Measurements from ENCODE around the gene GPSM3.

The GPSM3 gene

GRCh38 chr6:32168807-32169591 is 23.4 kb downstream of the GPSM3 start:
- H3K4me3 ChIP-seq (ENCODE audit: low read depth, low read length) = no peak overlapping the region
- TF ChIP-seq, protein P1, sequence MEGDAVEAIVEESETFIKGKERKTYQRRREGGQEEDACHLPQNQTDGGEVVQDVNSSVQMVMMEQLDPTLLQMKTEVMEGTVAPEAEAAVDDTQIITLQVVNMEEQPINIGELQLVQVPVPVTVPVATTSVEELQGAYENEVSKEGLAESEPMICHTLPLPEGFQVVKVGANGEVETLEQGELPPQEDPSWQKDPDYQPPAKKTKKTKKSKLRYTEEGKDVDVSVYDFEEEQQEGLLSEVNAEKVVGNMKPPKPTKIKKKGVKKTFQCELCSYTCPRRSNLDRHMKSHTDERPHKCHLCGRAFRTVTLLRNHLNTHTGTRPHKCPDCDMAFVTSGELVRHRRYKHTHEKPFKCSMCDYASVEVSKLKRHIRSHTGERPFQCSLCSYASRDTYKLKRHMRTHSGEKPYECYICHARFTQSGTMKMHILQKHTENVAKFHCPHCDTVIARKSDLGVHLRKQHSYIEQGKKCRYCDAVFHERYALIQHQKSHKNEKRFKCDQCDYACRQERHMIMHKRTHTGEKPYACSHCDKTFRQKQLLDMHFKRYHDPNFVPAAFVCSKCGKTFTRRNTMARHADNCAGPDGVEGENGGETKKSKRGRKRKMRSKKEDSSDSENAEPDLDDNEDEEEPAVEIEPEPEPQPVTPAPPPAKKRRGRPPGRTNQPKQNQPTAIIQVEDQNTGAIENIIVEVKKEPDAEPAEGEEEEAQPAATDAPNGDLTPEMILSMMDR (IDR thresholded peaks at IDR 0.05; ENCODE audit: borderline replicate concordance, insufficient read depth, low read depth, low read length) = no peak

DNA sequence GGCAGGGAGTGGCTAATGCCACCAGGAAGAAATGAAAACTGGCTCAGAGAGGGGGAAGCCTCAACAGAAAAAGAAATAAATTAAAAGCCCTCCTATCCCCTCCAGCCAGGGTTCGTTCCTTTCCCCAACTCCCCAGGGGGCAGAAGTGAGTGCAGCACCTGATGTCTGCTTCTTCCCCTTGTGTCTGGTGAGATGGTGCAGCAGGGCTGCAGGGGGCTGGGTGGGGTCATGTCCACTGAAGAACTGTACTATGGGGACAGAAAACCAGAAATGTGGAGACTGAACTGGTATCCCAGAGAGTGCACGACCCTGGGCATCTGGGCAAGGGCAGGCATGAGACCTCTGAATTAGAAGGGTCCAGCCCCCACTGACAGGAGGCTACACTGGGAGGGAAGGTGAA is 24.1 kb downstream of the GPSM3 start:
- TF ChIP-seq, protein P1 (IDR thresholded peaks at IDR 0.05; ENCODE audit: borderline replicate concordance, insufficient read depth, low read depth, low read length) = no peak

GRCh38 chr6:32167761-32168262 is 24.6 kb downstream of the GPSM3 start:
- TF ChIP-seq, protein P1 (IDR thresholded peaks at IDR 0.05; ENCODE audit: borderline replicate concordance, insufficient read depth, low read depth, low read length) = no peak

More for the DNA sequence above, 24.1 kb downstream of the GPSM3 start:
- no peak overlapping the region for H3K4me3 ChIP-seq (ENCODE audit: low read depth, low read length)

DNA sequence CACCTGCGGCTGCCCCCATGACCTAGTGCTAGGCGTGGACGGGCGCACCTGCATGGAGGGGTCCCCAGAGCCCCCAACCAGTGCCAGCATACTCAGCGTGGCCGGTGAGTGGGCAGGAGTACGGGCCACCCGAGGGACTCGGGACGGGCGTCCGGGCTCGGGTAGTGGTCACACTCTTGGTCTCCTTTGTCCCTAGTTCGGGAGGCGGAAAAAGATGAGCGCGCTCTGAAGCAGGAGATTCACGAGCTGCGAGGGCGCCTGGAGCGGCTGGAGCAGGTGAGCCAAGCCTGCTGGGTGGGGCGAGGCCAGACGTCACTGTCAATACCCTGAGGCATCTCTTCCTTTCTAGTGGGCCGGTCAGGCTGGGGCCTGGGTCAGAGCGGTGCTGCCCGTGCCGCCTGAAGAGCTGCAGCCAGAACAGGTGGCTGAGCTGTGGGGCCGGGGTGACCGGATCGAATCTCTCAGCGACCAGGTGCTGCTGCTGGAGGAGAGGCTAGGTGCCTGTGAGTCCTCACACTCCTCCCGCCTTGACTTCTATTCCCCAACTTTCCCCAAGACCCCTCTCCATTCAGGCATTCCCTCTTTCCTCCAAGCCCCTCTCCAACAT is 25.2 kb downstream of the GPSM3 start:
- H3K4me3 ChIP-seq (ENCODE audit: low read depth, low read length) = no peak overlapping the region
- TF ChIP-seq, protein P1 (IDR thresholded peaks at IDR 0.05; ENCODE audit: borderline replicate concordance, insufficient read depth, low read depth, low read length) = no peak

More at GRCh38 chr6:32167761-32168262, 24.6 kb downstream of the GPSM3 start:
- no peak overlapping the region for H3K4me3 ChIP-seq (ENCODE audit: low read depth, low read length)

DNA sequence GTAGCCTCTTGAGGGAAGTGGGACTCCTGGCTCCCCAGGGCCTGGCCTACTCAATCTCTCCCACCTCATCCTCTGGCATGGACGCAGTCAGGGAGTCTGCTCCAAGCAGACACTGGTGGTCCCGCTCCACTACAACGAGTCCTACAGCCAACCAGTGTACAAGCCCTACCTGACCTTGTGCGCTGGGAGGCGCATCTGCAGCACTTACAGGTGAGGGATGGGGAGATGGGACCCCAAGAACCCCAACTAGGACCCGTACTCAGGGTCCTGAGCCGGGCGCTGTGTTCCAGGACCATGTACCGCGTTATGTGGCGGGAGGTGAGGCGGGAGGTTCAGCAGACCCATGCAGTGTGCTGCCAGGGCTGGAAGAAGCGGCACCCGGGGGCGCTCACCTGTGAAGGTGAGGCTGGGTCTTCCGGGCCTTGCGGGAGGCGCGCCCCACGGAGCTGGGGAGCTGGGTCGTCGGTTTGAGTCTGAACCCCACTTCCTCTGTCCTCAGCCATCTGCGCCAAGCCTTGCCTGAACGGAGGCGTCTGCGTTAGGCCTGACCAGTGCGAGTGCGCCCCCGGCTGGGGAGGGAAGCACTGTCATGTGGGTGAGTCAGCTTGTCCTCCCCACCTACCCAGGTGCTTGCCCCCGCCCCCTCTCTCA is 25.9 kb downstream of the GPSM3 start:
- TF ChIP-seq, protein P1 (IDR thresholded peaks at IDR 0.05; ENCODE audit: borderline replicate concordance, insufficient read depth, low read depth, low read length) = no peak
- H3K4me3 ChIP-seq (ENCODE audit: low read depth, low read length) = no peak overlapping the region

DNA sequence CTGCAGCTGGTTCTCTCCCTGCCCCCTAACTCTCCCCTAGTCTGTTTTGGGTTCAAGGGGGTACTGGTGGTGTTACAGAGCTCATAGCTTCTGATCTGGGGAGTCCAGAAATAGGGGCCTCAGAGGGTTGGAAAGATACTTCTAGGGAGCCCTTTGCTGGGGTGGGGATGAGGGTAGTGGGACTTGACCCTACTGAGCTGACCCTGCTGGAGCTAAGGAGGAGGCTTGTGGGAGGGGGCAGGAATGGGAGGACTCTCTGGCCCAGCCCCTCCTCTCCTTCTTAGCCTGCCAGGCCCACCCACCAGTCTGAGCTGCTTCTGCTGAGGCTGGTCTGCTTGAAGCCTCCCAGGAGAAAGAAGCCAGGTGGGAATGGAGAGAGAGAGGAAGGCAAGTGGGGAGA is 28.1 kb downstream of the GPSM3 start, which contains the start of gene EGFL8:
EGFL8 (plus strand) TSS at position 301 of the 400 bp plus-strand sequence. CDS start 1,571 bp downstream, outside the sequence.
- H3K4me3 ChIP-seq (ENCODE audit: low read depth, low read length) = no peak within 1 kb of the TSS
- TF ChIP-seq, protein P1 (IDR thresholded peaks at IDR 0.05; ENCODE audit: borderline replicate concordance, insufficient read depth, low read depth, low read length) = no peak

All from GM12875 (cell line).